K562 (cell line): ENCODE measurements around the gene LMBR1. TPM values are rescaled to one million over a fixed set of nuclear protein-coding genes. Genes with fewer than 3 reads are reported as not detected.
A peak's percentile ranks its signal among the peaks of the same experiment; 100 is the strongest.

Experiments used
- ARID3A ChIP-seq: IDR thresholded peaks from 2 replicates; pipeline ENCODE4 v1.6.1; 2012; ENCODE audit warnings: low read depth, low read length, improper control_type of control experiment, borderline replicate concordance
- CBX5 ChIP-seq: IDR thresholded peaks from 2 replicates; pipeline ENCODE4 v1.6.1; 2014; ENCODE audit warnings: low read depth, borderline replicate concordance
- CCAR2 ChIP-seq: fragments of 200-400 bp; formaldehyde crosslinking; IDR thresholded peaks from 2 replicates; pipeline ENCODE4 v1.6.1; 2017; ENCODE audit warnings: mild to moderate bottlenecking, low read depth, low read length
- CEBPZ ChIP-seq: fragments of 150-350 bp; IDR thresholded peaks from 2 replicates; pipeline ENCODE4 v1.6.1; 2014; ENCODE audit warnings: low read depth, mild to moderate bottlenecking, low read length, borderline replicate concordance
- CSDE1 ChIP-seq, 2 experiments: fragments of 450-650 bp; IDR thresholded peaks; 2 replicates each; pipeline ENCODE4 v1.6.1; 2016; ENCODE audit warnings: mild to moderate bottlenecking in 1 of 2
- DLX4 ChIP-seq: fragments of 250-450 bp; sonication (Bioruptor Pico); IDR thresholded peaks from 2 replicates; pipeline ENCODE4 v1.6.1; 2021; ENCODE audit warnings: mild to moderate bottlenecking
- E2F3 ChIP-seq: fragments of 250-450 bp; sonication (Bioruptor Pico); IDR thresholded peaks from 2 replicates; pipeline ENCODE4 v1.4.0; 2020; ENCODE audit warnings: mild to moderate bottlenecking
- ESRRB ChIP-seq: fragments of 250-450 bp; sonication (Bioruptor Pico); IDR thresholded peaks from 2 replicates; pipeline ENCODE4 v1.5.0; 2020; ENCODE audit warnings: mild to moderate bottlenecking, moderate library complexity, borderline replicate concordance
- EWSR1 ChIP-seq: fragments of 450-650 bp; IDR thresholded peaks from 2 replicates; pipeline ENCODE4 v1.6.1; 2018; ENCODE audit warnings: borderline replicate concordance, mild to moderate bottlenecking, low read depth, moderate library complexity; ENCODE audit not compliant: partially characterized antibody
- LARP7 ChIP-seq: fragments of 450-650 bp; IDR thresholded peaks from 2 replicates; pipeline ENCODE4 v1.6.1; 2016
- MYC ChIP-seq, 2 experiments: fragments of 250-450 bp in 1 of 2; sonication (Bioruptor Pico) in 1 of 2; IDR thresholded peaks; 2 replicates each; pipeline versions ENCODE4 v1.5.1 to v1.6.1; 2012 to 2021; ENCODE audit warnings: low read depth in 2 of 2, borderline replicate concordance in 1 of 2, improper control_type of control experiment in 1 of 2, low read length in 1 of 2, mild to moderate bottlenecking in 1 of 2, moderate library complexity in 1 of 2
- NR4A1 ChIP-seq, 2 experiments: fragments of 250-450 bp in 1 of 2; fragments of 450-650 bp in 1 of 2; sonication (Bioruptor Pico) in 1 of 2; IDR thresholded peaks; 2 replicates each; pipeline versions ENCODE4 v1.4.0 to v1.6.1; 2016 to 2020; ENCODE audit warnings: mild to moderate bottlenecking in 2 of 2, missing compliant biosample characterization in 1 of 2, missing genetic modification characterization in 1 of 2, moderate library complexity in 1 of 2
- TCF15 ChIP-seq: fragments of 250-450 bp; sonication (Bioruptor Pico); IDR thresholded peaks from 2 replicates; pipeline ENCODE4 v1.8.0; 2022; ENCODE audit warnings: moderate library complexity, mild to moderate bottlenecking, inconsistent platforms
- THAP7 ChIP-seq: fragments of 250-450 bp; sonication (Bioruptor Pico); IDR thresholded peaks from 2 replicates; pipeline ENCODE4 v1.5.0; 2021
- TSC22D4 ChIP-seq: fragments of 450-650 bp; IDR thresholded peaks from 2 replicates; pipeline ENCODE4 v1.6.1; 2016; ENCODE audit warnings: missing genetic modification characterization, missing biosample characterization, control low read depth
- ZBTB9 ChIP-seq: fragments of 450-650 bp; formaldehyde crosslinking; IDR thresholded peaks from 2 replicates; pipeline ENCODE4 v1.4.0; 2020; ENCODE audit warnings: mild to moderate bottlenecking, moderate library complexity
- ZFX ChIP-seq: sonication (generic); formaldehyde crosslinking; IDR thresholded peaks from 2 replicates; pipeline ENCODE4 v1.8.0; 2022; ENCODE audit warnings: mild to moderate bottlenecking, missing genetic modification reagents, moderate library complexity
- ZNF41 ChIP-seq: fragments of 250-450 bp; sonication (Bioruptor Pico); conservative IDR thresholded peaks from 2 replicates; pipeline ENCODE4 v1.4.0; 2020; ENCODE audit warnings: mild to moderate bottlenecking
- polyA plus RNA-seq, 8 experiments: library from polyadenylated mRNA; depleted of rRNA in 4 of 8; stranded (reverse) in 5 of 8; unstranded in 3 of 8; fragments of >200 nt; fragmentation: Nextera tagmentation in 2 of 8; fragmentation: Illumina TruSeq in 1 of 8; extraction: Ambion mirVana in 2 of 8; extraction: Trizol in 1 of 8; gene quantifications; 2 replicates each; pipeline versions ENCODE4 v1.2.1 to v1.2.3, GENCODE V29; 2011 to 2014; ENCODE audit warnings: inconsistent platforms in 1 of 8, missing spikeins in 1 of 8
- total RNA-seq, 7 experiments: library from RNA; depleted of rRNA in 6 of 7; stranded (reverse); fragments of >200 nt in 6 of 7; fragmentation: Illumina TruSeq in 2 of 7; extraction: Trizol in 2 of 7; gene quantifications; 2 replicates each; pipeline versions ENCODE4 v1.2.1 to v1.2.3, GENCODE V29; 2011 to 2021; ENCODE audit warnings: low replicate concordance in 1 of 7

The LMBR1 gene
- total and polyA plus RNA-seq, 9 of the 15 experiments (the other 6 are each of a cell fraction or from before 2014, with no cell fraction given) = 7.7 to 90.0 (median 59.9) TPM

- TF ChIP-seq MYC (IDR thresholded peaks at IDR 0.05; ENCODE audit: low read depth, low read length) (peak; percentile 77), MYC (CRISPR knock-in tag; IDR thresholded peaks at IDR 0.05; ENCODE audit: borderline replicate concordance, low read depth) (peak; percentile 78; the same call in 1 of the 2 replicates), ZFX (CRISPR knock-in tag) (peak; percentile 69), ESRRB (CRISPR knock-in tag) (no peak), EWSR1 (no peak), ZNF41 (no peak), NR4A1 (CRISPR knock-in tag; IDR thresholded peaks at IDR 0.05) (no peak), NR4A1 (tag; IDR thresholded peaks at IDR 0.05) (0 out of 2 replicates have a peak, but pooled peaks have one; percentile 23), E2F3 (peak; percentile 77), DLX4 (CRISPR knock-in tag) (no peak), THAP7 (no peak), CCAR2 (no peak), ARID3A (no peak), CEBPZ (no peak), ZBTB9 (CRISPR knock-in tag) (peak; percentile 46), CBX5 (0 out of 2 replicates have a peak, but pooled peaks have one; percentile 71), TSC22D4 (tag) (no peak), CSDE1 (IDR thresholded peaks at IDR 0.05) (no peak), LARP7 (no peak), TCF15 (CRISPR knock-in tag) (no peak; the same call in 1 of the 2 replicates)
Measured at GRCh38 chr7:156892821-156893706, at the start of gene LMBR1 (continued).
